GM12865 (cell line): ENCODE results near the gene SPECC1.

Source experiments
- DNase-seq: peaks from one replicate; pipeline ENCODE4 v3.0.0; 2010; ENCODE audit warnings: low read depth
- H3K4me3 ChIP-seq: 2 replicates; pipeline ENCODE4 v1.5.1; 2011; ENCODE audit warnings: mild to moderate bottlenecking, low read depth, low read length, control low read depth
- CTCF ChIP-seq: IDR thresholded peaks from 2 replicates; pipeline ENCODE4 v1.5.1; 2011; ENCODE audit warnings: low read length, control low read depth, low read depth, inconsistent platforms; ENCODE audit not compliant: insufficient read depth; ENCODE audit errors: missing control alignments

SPECC1 gene

DNA sequence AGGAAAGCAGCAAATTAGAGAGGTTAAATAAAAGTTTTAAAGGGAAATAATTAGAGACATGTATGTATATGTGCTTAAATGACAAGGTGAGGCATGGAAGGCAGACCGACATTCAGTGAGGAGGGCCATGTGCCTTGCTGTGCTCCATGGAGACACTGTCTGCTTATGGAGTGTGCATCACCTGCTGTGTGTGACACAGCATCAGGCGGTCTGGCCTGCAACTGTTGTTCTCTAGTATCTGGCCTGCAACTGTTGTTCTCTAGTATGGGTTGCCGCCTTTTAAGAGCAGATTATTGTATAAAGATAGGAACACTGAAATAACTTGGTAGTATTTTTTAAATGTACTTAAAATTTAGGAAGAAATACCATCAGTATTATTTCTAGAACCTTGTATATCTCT is 233.1 kb downstream of the SPECC1 start:
- no peak for TF ChIP-seq CTCF
- no peak overlapping the region for H3K4me3 ChIP-seq
- DNase-seq = no peak

GRCh38 chr17:20243524-20243923 is 234.4 kb downstream of the SPECC1 start:
- no peak for TF ChIP-seq CTCF
- no peak for DNase-seq
- H3K4me3 ChIP-seq = no peak overlapping the region

DNA sequence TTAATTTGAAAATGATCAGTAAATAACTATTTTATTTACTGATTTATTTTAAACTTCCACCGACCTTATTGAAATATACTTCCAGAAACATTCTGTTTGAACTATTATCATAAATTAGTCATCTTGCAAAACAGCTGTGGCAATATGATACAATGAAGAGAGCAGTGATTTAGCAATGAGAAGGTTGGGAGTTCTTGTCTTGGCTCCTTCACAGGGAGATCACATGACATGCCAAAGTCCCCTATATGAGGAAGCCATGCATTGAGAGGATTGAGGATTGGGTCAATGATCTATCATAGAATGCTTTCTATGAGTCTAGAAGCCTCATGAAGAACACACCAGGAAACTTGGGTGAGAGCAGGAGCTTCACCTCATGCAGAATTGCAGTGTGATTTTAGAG is 235.5 kb downstream of the SPECC1 start:
- DNase-seq = no peak
- no peak for TF ChIP-seq CTCF
- H3K4me3 ChIP-seq = no peak overlapping the region

- TF ChIP-seq CTCF = no peak
- no peak overlapping the region for H3K4me3 ChIP-seq
- DNase-seq = no peak
These were observed 237.5 kb downstream of the SPECC1 start for GRCh38 chr17:20246692-20247091.

GRCh38 chr17:20253323-20253722 is 244.2 kb downstream of the SPECC1 start:
- no peak for TF ChIP-seq CTCF

GRCh38 chr17:20254541-20254940 is 245.4 kb downstream of the SPECC1 start:
- no peak for DNase-seq
- no peak for TF ChIP-seq CTCF
- H3K4me3 ChIP-seq = no peak overlapping the region

More at GRCh38 chr17:20253323-20253722, 244.2 kb downstream of the SPECC1 start:
- DNase-seq = no peak
- no peak overlapping the region for H3K4me3 ChIP-seq

GRCh38 chr17:20256144-20256543 is 247.0 kb downstream of the SPECC1 start:
- DNase-seq = no peak
- no peak for TF ChIP-seq CTCF
- no peak overlapping the region for H3K4me3 ChIP-seq
